Esophagus muscularis mucosa (tissue), 4 donors: ENCODE results near the gene AGAP1. TPM values are rescaled to one million over a fixed set of nuclear protein-coding genes. Genes with fewer than 3 reads are reported as not detected.

Experiments used
- DNase-seq: peaks from one replicate; pipeline ENCODE4 v3.0.0-alpha.2; 2017; ENCODE audit errors: extremely low spot score
- H3K27ac ChIP-seq, 4 donors: fragments of 200-600 bp; sonication (generic); replicated peaks in 1 of 4; 1 replicate in 3 of 4; 2 replicates in 1 of 4; pipeline ENCODE4 v1.5.1; 2016 to 2019; ENCODE audit warnings: mild to moderate bottlenecking in 1 of 4
- H3K27me3 ChIP-seq, 4 donors: fragments of 200-600 bp; sonication (generic); one replicate each; pipeline versions ENCODE4 v1.5.1 to v1.6.0; 2016 to 2019
- H3K36me3 ChIP-seq, 4 donors: fragments of 200-600 bp; sonication (generic); one replicate each; pipeline ENCODE4 v1.5.1; 2016 to 2019
- H3K4me1 ChIP-seq, 4 donors: fragments of 200-600 bp; sonication (generic); one replicate each; pipeline ENCODE4 v1.5.1; 2016 to 2019
- H3K4me3 ChIP-seq, 4 donors: fragments of 200-600 bp; sonication (generic); 1 replicate in 2 of 4; 2 replicates in 2 of 4; pipeline ENCODE4 v1.5.1; 2016 to 2019; ENCODE audit warnings: mild to moderate bottlenecking in 4 of 4, moderate library complexity in 1 of 4
- H3K9me3 ChIP-seq, 4 donors: fragments of 200-600 bp; sonication (generic); 1 replicate in 3 of 4; 2 replicates in 1 of 4; pipeline ENCODE4 v1.5.1; 2016 to 2019
- EP300 ChIP-seq: sonication (generic); formaldehyde crosslinking; IDR thresholded peaks from one replicate; pipeline ENCODE4 v1.6.1; 2017; ENCODE audit warnings: antibody characterized with exemption
- POLR2A ChIP-seq: fragments of 450-650 bp; IDR thresholded peaks from one replicate; pipeline ENCODE4 v1.6.1; 2017; ENCODE audit warnings: antibody characterized with exemption, moderate library complexity, mild to moderate bottlenecking, low read depth
- POLR2AphosphoS5 ChIP-seq, 2 donors: sonication (generic); formaldehyde crosslinking; IDR thresholded peaks; one replicate each; pipeline ENCODE4 v1.6.1; 2017; ENCODE audit warnings: antibody characterized with exemption in 2 of 2
- WGBS: methylation state at CpG from one replicate; pipeline ENCODE4 v1.1.5; 2018; 5-methylcytosine and 5-hydroxymethylcytosine counted together
- intact Hi-C: fragments of 100-400 bp; cut with DNase I; formaldehyde crosslinking; loops from one replicate; pipeline ENCODE4 v1.15.1; 2023
- total RNA-seq, 4 donors: library from RNA; depleted of rRNA; stranded (reverse); fragments of >200 nt; gene quantifications; one replicate each; pipeline versions ENCODE4 v1.1.0 to v1.2.1, GENCODE V29; 2016
- TF ChIP-seq, protein P1 (sequence below), 3 experiments: fragments of 200-600 bp in 2 of 3; fragments of 450-650 bp in 1 of 3; sonication (generic) in 2 of 3; IDR thresholded peaks; one replicate each; pipeline ENCODE4 v1.5.1; 2017 to 2019; ENCODE audit warnings: antibody characterized with exemption in 3 of 3, mild to moderate bottlenecking in 2 of 3, moderate library complexity in 1 of 3

AGAP1 gene
- total RNA-seq, 4 donors from 2014 or later, result 37.9 to 62.4 (median 47.2) TPM

DNA sequence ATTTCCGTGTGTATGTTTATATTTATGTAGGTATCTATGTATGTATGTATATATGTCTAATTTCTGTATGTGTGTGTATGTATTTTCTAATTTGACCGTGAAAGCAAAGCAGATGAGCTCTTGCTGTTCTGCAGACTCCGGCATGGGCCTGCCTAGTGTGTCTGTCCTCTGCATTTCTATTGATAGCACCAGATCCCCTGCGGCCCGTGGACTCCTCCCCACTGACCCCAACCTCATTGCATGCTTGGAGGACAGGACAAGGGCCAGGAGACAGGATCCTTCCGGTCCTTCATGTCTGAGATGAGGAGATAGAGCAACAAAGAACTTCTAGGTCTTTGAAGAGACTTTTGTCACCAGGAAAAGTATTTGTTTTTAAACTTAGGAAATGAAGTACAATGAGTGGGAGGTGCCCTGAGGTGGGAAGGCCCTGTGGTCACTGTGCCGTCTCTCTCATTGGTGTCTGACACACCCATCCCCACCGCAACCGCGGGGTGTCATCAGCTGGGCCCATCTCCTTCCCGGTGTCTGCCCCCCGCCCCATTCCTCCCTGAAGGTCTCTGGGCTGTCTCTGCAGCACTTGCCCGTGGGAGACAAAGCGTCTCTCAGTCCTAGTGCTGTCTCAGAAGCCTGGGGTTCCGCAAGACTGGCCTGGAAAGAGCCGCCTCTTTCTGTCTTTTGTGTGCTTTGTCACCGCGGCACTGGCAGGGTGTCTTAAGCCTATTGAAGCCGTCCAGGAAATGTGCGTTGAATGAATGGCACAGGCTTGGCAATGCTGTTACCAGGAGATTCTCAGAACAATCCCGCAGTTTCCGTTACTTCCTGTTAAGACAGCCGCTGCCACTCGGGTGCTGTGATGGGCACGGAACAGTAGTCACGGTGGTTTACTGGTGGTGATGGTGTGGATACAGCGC is 216.4 kb downstream of the AGAP1 start:
- H3K27ac ChIP-seq, result no peak overlapping the region
- peaks cover 0 to 23% (median 12%) of the 10 kb centered on the region in 4 donors for H3K36me3 ChIP-seq
- peaks cover 0 to 50% (median 34%) of the 10 kb centered on the region in 4 donors for H3K4me1 ChIP-seq
- H3K9me3 ChIP-seq, result no peaks in the 10 kb centered on the region
- H3K4me3 ChIP-seq, result no peak overlapping the region
- intact Hi-C loops, result no loop called here
- TF ChIP-seq, protein P1, sequence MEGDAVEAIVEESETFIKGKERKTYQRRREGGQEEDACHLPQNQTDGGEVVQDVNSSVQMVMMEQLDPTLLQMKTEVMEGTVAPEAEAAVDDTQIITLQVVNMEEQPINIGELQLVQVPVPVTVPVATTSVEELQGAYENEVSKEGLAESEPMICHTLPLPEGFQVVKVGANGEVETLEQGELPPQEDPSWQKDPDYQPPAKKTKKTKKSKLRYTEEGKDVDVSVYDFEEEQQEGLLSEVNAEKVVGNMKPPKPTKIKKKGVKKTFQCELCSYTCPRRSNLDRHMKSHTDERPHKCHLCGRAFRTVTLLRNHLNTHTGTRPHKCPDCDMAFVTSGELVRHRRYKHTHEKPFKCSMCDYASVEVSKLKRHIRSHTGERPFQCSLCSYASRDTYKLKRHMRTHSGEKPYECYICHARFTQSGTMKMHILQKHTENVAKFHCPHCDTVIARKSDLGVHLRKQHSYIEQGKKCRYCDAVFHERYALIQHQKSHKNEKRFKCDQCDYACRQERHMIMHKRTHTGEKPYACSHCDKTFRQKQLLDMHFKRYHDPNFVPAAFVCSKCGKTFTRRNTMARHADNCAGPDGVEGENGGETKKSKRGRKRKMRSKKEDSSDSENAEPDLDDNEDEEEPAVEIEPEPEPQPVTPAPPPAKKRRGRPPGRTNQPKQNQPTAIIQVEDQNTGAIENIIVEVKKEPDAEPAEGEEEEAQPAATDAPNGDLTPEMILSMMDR (IDR thresholded peaks at IDR 0.05), result no peak
- no peak for TF ChIP-seq POLR2AphosphoS5 (IDR thresholded peaks at IDR 0.05)
- TF ChIP-seq EP300, result no peak
- no peak for TF ChIP-seq POLR2A
- no peak for DNase-seq
- H3K27me3 ChIP-seq, result no peaks in the 10 kb centered on the region
- WGBS, result 91% methylated on average over 25 of the region's 27 CpGs

DNA sequence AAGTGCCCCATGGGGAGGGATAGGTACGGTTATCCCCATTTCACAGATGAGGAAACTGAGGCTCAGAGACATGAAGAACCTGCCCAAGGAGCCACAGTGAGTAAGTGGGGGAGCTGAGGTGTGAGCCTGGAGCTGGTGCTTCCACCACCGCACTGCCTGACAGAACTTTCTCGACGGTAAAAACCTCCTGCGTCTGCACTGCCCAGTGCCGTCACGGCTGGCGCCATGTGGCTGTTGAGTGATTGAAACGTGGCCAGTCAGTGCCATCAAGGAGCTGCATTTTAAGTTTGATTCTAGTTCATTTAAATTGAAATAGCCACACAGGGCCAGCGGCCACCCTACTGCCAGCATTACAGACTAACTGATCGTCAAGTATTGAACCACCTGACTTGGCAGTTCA is 217.1 kb downstream of the AGAP1 start:
- 95% methylated on average over 11 of the region's 11 CpGs for WGBS
- H3K9me3 ChIP-seq, result no peaks in the 10 kb centered on the region
- TF ChIP-seq, protein P1 (IDR thresholded peaks at IDR 0.05), result no peak
- no peak for TF ChIP-seq POLR2AphosphoS5 (IDR thresholded peaks at IDR 0.05)
- no peak for TF ChIP-seq POLR2A
- no peak for TF ChIP-seq EP300

DNA sequence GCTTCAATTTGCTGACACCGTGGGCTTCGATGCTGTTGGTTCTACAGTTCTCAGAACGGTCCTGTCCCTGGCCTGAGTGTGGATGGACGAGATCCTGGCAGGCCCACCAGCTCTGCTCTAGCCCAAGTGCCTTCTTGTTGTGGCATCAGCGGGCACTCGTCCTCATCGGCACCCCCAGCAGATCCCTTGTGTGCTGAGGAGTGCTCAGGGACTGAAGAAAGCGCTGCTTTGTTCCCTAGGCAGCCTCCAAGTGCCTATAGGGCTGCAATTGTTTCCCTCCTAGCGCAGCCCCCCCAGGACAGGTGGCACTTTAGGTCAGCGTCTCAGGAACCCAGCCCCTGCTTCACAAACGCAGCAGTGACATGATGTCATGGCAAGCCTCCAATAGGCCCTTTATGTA is 217.7 kb downstream of the AGAP1 start:
- no peaks in the 10 kb centered on the region for H3K27me3 ChIP-seq
- DNase-seq, result no peak
- no peaks in the 10 kb centered on the region for H3K9me3 ChIP-seq
- peaks cover 0 to 51% (median 35%) of the 10 kb centered on the region in 4 donors for H3K4me1 ChIP-seq
- WGBS, result 82% methylated on average over 11 of the region's 11 CpGs
- peak overlapping the region in 2 of 4 donors; percentile 20 to 32 for H3K27ac ChIP-seq
- H3K4me3 ChIP-seq, result no peak overlapping the region
- intact Hi-C loops, result no loop called here
- peaks cover 0 to 23% (median 12%) of the 10 kb centered on the region in 4 donors for H3K36me3 ChIP-seq
- TF ChIP-seq EP300 (no peak), POLR2A (no peak), POLR2AphosphoS5 (IDR thresholded peaks at IDR 0.05) (no peak)
- TF ChIP-seq, protein P1 (IDR thresholded peaks at IDR 0.05), result no peak

More for the DNA sequence above, 217.1 kb downstream of the AGAP1 start:
- Histone ChIP-seq H3K27ac (peak overlapping the region in 1 of 4 donors; percentile 20), H3K36me3 (peaks cover 0 to 23% (median 12%) of the 10 kb centered on the region in 4 donors), H3K27me3 (no peaks in the 10 kb centered on the region), H3K4me3 (no peak overlapping the region), H3K4me1 (peaks cover 0 to 51% (median 33%) of the 10 kb centered on the region in 4 donors)
- DNase-seq, result no peak
- intact Hi-C loops, result no loop called here

DNA sequence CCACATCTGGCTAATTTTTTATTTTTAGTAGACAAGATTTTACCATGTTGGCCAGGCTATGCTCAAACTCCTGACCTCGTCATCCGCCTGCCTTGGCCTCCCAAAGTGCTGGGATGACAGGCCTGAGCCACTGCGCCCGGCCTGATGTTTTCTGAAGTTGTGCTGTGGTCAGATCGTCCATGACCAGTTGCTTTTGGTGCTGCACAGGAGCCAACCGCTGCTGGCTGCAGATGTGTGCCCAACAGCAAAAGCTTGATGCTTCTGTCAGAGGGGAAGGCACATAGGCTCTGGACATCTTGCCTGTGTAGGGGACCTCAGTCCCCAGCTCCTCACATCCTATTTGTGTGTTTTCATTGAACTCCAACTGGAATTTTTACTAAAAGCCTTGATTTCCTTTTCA is 218.3 kb downstream of the AGAP1 start:
- Histone ChIP-seq H3K4me1 (peaks cover 0 to 55% (median 39%) of the 10 kb centered on the region in 4 donors), H3K4me3 (no peak overlapping the region), H3K27ac (no peak overlapping the region), H3K9me3 (no peaks in the 10 kb centered on the region), H3K27me3 (no peaks in the 10 kb centered on the region), H3K36me3 (peaks cover 0 to 23% (median 12%) of the 10 kb centered on the region in 4 donors)
- intact Hi-C loops, result no loop called here
- no peak for DNase-seq
- WGBS, result 93% methylated on average over 3 of the region's 6 CpGs
- TF ChIP-seq, protein P1 (IDR thresholded peaks at IDR 0.05), result no peak
- TF ChIP-seq POLR2AphosphoS5 (IDR thresholded peaks at IDR 0.05) (no peak), EP300 (no peak), POLR2A (no peak)
